Middle frontal gyrus (tissue), 1 donor: Measurements from ENCODE around the gene NPDC1.
"Not testable (repeated sequence)": the region's sequence is repeated elsewhere in the genome, so short reads cannot be mapped to it uniquely, and the experiment has no call there.

Experiments used
- DNase-seq: peaks from one replicate; pipeline ENCODE4 v3.0.0-alpha.2; 2015; ENCODE audit warnings: low spot score; ENCODE audit errors: extremely low spot score

The NPDC1 gene

GRCh38 chr9:137041124-137041523 lies 4.9 kb downstream of the NPDC1 start:
- no peak for DNase-seq

GRCh38 chr9:137040568-137040967 lies 5.4 kb downstream of the NPDC1 start:
- DNase-seq: no peak

- DNase-seq: no peak
Observed at GRCh38 chr9:137039611-137040366, 6.2 kb downstream of the NPDC1 start.

GRCh38 chr9:137038916-137039315 lies 7.1 kb downstream of the NPDC1 start:
- DNase-seq: no peak

GRCh38 chr9:137037483-137037882 lies 8.5 kb downstream of the NPDC1 start:
- DNase-seq: no peak

GRCh38 chr9:137037035-137037434 lies 8.9 kb downstream of the NPDC1 start:
- DNase-seq: no peak

- no peak for DNase-seq
Observed at GRCh38 chr9:137035937-137036336, 10.0 kb downstream of the NPDC1 start.

- DNase-seq: no peak
Observed at GRCh38 chr9:137035507-137035834, 10.5 kb downstream of the NPDC1 start.

- peak; percentile 83 for DNase-seq
Observed at GRCh38 chr9:137034709-137035506, 11.1 kb downstream of the NPDC1 start.

GRCh38 chr9:137034039-137034708 lies 11.8 kb downstream of the NPDC1 start:
- DNase-seq: no peak

- DNase-seq: not testable (repeated sequence)
Observed at GRCh38 chr9:137033481-137033880, 12.5 kb downstream of the NPDC1 start.

GRCh38 chr9:137032858-137033257 lies 13.1 kb downstream of the NPDC1 start:
- no peak for DNase-seq

- DNase-seq: no peak
Observed at GRCh38 chr9:137031904-137032640, 13.9 kb downstream of the NPDC1 start, which contains the start of gene FUT7. Gene FUT7, minus strand, starts transcription at chr9:137032088. Its CDS starts 97 bp downstream, at chr9:137031991.

- no peak for DNase-seq
Observed at GRCh38 chr9:137030538-137031527, 15.1 kb downstream of the NPDC1 start.

- DNase-seq: no peak
Observed at GRCh38 chr9:137030006-137030405, 16.0 kb downstream of the NPDC1 start.

GRCh38 chr9:137029058-137029936 lies 16.7 kb downstream of the NPDC1 start:
- DNase-seq: no peak

GRCh38 chr9:137028263-137029057 lies 17.5 kb downstream of the NPDC1 start:
- peak; percentile 69 for DNase-seq
